ENCODE data around the gene CDK19. TPM values are rescaled to one million over a fixed set of nuclear protein-coding genes. Genes with fewer than 3 reads are reported as not detected.

The CDK19 gene
- total and polyA plus RNA-seq, 2 experiments from 2014 or later: 5.6 to 11.1 TPM

GRCh38 chr6:110560239-110561007, 254.8 kb downstream of the CDK19 start:
- H3K9me3 ChIP-seq (ENCODE audit: low read depth): no peaks in the 10 kb centered on the region
- no peak overlapping the region for H3K4me3 ChIP-seq
- no peak for TF ChIP-seq CTCF (IDR thresholded peaks at IDR 0.05; ENCODE audit: low read depth, low read length)
- no peak for DNase-seq (ENCODE audit: low read depth in 1 of 2, low spot score in 1 of 2)
- no peaks in the 10 kb centered on the region for H3K36me3 ChIP-seq
- no peak overlapping the region for H3K27ac ChIP-seq
- no peaks in the 10 kb centered on the region for H3K27me3 ChIP-seq
- H3K4me1 ChIP-seq (ENCODE audit: low read depth): no peaks in the 10 kb centered on the region

Other genes starting within 250 kb of the CDK19 start
- gene AMD1, start 59.3 kb upstream of the CDK19 start, total RNA-seq: 29.7 and 48.2 TPM in 2 replicates
- gene AMD1, start 59.3 kb upstream of the CDK19 start, polyA plus RNA-seq: 45.1 and 47.0 TPM in 2 replicates
- 58.5 and 61.9 TPM in 2 replicates for gene GTF3C6, start 143.2 kb upstream of the CDK19 start, total RNA-seq
- 109 and 138 TPM in 2 replicates for gene GTF3C6, start 143.2 kb upstream of the CDK19 start, polyA plus RNA-seq
- gene RPF2, start 166.6 kb upstream of the CDK19 start, total RNA-seq: 16.1 and 18.8 TPM in 2 replicates
- gene RPF2, start 166.6 kb upstream of the CDK19 start, polyA plus RNA-seq: 40.6 and 42.8 TPM in 2 replicates

Measured in cardiac muscle cell (in vitro differentiated cells and primary cell).